Loucy (cell line): ENCODE data around the gene RRAGA.

Source experiments
- CTCF ChIP-seq: fragments of 200-600 bp; sonication (generic); conservative IDR thresholded peaks from 2 replicates; pipeline ENCODE4 v1.5.1; 2014; ENCODE audit warnings: mild to moderate bottlenecking, antibody characterized with exemption, low read length
- EZH2phosphoT487 ChIP-seq: fragments of 200-600 bp; IDR thresholded peaks from 2 replicates; pipeline ENCODE4 v1.6.1; 2018; ENCODE audit warnings: antibody characterized with exemption, mild to moderate bottlenecking, moderate library complexity, borderline replicate concordance

- TF ChIP-seq CTCF, result no peak
- TF ChIP-seq EZH2phosphoT487, result no peak
Measured at GRCh38 chr9:19020886-19021455, 28.3 kb upstream of the RRAGA start.
